Kidney (tissue), 14 donors: ENCODE data around the gene ZDHHC11. TPM values are rescaled to one million over a fixed set of nuclear protein-coding genes. Genes with fewer than 3 reads are reported as not detected.

Experiments
- DNase-seq, 5 donors: peaks; one replicate each; pipeline ENCODE4 v3.0.0-alpha.2; 2013 to 2020
- FAIRE-seq: peaks from 2 replicates; lab custom pipeline; 2012; peaks lifted over from hg19 to GRCh38; lab: Jason Lieb, UNC
- H3K27ac ChIP-seq, 2 donors: one replicate each; pipeline ENCODE4 v1.7.0; 2013; ENCODE audit warnings: low read depth in 2 of 2, low read length in 2 of 2, inconsistent platforms in 1 of 2
- H3K27me3 ChIP-seq: one replicate; pipeline ENCODE4 v1.7.1; 2013; ENCODE audit warnings: low read length, inconsistent platforms; ENCODE audit not compliant: control insufficient read depth, insufficient read depth
- H3K36me3 ChIP-seq, 3 donors: one replicate each; pipeline versions ENCODE4 v1.7.0 to v1.7.1; 2013; ENCODE audit warnings: low read length in 3 of 3, control low read depth in 1 of 3, inconsistent platforms in 1 of 3; ENCODE audit not compliant: insufficient read depth in 3 of 3, control insufficient read depth in 2 of 3
- H3K4me1 ChIP-seq, 3 donors: one replicate each; pipeline versions ENCODE4 v1.7.0 to v1.7.1; 2013; ENCODE audit warnings: low read length in 3 of 3, inconsistent platforms in 1 of 3, low read depth in 1 of 3; ENCODE audit not compliant: control insufficient read depth in 2 of 3, insufficient read depth in 2 of 3
- H3K4me3 ChIP-seq, 3 donors: one replicate each; pipeline versions ENCODE4 v1.7.0 to v1.8.1; 2013; ENCODE audit warnings: low read length in 3 of 3, control low read depth in 1 of 3, inconsistent platforms in 1 of 3
- H3K9ac ChIP-seq, 3 donors: one replicate each; pipeline versions ENCODE4 v1.7.0 to v1.7.1; 2013; ENCODE audit warnings: low read length in 3 of 3, control low read depth in 1 of 3, inconsistent platforms in 1 of 3
- H3K9me3 ChIP-seq, 3 donors: one replicate each; pipeline versions ENCODE4 v1.7.0 to v1.7.1; 2013; ENCODE audit warnings: low read length in 3 of 3, control low read depth in 1 of 3, inconsistent platforms in 1 of 3; ENCODE audit not compliant: control insufficient read depth in 2 of 3, insufficient read depth in 1 of 3
- intact Hi-C: fragments of 100-400 bp; cut with DNase I; formaldehyde crosslinking; loops from one replicate; pipeline ENCODE4 v1.11.1; 2022
- polyA plus RNA-seq: library from polyadenylated mRNA; stranded (reverse); fragments of 350-450 nt; fragmentation: Illumina TruSeq; extraction: RNeasy Lipid Tissue Mini Kit (QIAGEN cat#74804); gene quantifications from one replicate; pipeline ENCODE4 v1.2.3, GENCODE V29; 2014; ENCODE audit warnings: low read depth, low replicate concordance; ENCODE audit not compliant: insufficient read depth
- total RNA-seq: library from RNA; stranded (reverse); fragmentation: NEBNext Ultra II Directional; extraction: Animal tissue kit (Norgen Biotek cat#: 25700); gene quantifications from one replicate; pipeline ENCODE4 v1.2.1, GENCODE V29; 2021
- TF ChIP-seq, protein P1 (sequence below): IDR thresholded peaks from 3 replicates; pipeline ENCODE4 v1.5.1; 2012; ENCODE audit warnings: mild to moderate bottlenecking, moderate library complexity, borderline replicate concordance; ENCODE audit not compliant: insufficient read depth; ENCODE audit errors: extremely low read depth
- donor health status: control.
- donor health status: control.
- donor health status: control.
- donor health status: control.
- donor health status: control.
- donor health status: DM: yes; HTN: yes; CAD: no.
- donor health status: Normal renal cell carcinoma (clear cell type).

Gene ZDHHC11
- total and polyA plus RNA-seq, 2 donors from 2014 or later = 1.6 to 10.1 TPM

DNA sequence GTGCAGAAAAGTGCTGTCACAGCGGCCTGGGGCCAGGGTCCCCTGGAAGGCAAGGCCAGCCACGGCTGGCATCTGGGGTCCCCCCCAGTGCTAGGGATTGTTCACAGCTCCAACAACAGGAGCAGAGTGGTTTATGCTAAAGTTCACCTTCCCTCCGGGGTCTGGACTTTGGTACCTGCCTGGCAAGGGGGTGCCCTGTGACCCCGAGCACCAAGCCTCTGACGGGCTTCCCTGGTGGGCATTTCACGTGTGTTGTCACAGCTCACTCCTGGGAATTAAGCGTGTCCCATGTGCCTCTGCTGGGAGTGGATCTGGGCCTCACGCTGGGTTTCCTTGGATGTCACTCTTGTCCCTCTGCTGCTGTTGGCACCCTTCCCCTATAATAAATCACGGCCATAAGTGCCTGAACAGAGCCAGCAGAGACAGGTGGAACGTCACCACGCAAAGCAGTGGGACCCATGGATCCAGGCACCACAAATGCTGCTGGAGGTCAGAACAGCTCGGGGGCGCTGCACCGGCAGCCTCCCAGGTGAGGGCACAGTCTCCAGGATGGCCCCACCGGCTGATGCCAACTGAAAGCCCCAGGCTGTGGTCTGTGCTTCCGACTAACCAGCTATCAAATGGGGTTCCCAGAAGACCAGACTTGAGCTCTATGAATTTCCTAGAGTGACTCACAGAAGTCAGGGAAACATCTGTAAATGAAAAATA, 17.8 kb upstream of the ZDHHC11 start:
- no peak for FAIRE-seq
- DNase-seq = peak in 1 of 5 donors; percentile 53
- H3K36me3 ChIP-seq = peaks cover 6 to 57% (median 39%) of the 10 kb centered on the region in 3 donors

DNA sequence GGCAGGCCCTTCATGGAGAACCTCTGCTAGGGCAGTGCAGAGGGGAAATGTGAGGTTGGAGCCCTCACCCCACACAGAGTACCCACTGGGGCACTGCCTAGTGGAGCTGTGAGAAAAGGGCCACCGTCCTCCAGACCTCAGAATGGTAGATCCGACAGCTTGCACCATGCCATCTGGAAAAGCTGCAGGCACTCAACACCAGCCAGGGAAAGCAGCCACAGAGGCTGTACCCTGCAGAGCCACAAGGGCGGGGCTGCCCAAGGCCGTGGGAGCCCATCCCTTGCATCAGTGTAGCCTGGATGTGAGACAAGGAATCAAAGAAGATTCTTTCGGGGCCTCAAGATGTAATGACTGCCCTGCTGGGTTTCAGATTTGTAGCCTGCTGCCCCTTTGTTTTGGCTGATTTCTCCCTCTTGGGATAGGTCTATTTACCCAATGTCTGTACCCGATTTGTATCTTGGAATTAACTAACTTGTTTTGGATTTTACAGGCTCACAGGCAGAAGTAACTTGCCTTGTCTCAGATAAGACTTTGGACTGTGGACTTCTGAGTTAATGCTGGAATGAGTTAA, 16.6 kb upstream of the ZDHHC11 start:
- H3K4me3 ChIP-seq = no peak overlapping the region
- TF ChIP-seq, protein P1, sequence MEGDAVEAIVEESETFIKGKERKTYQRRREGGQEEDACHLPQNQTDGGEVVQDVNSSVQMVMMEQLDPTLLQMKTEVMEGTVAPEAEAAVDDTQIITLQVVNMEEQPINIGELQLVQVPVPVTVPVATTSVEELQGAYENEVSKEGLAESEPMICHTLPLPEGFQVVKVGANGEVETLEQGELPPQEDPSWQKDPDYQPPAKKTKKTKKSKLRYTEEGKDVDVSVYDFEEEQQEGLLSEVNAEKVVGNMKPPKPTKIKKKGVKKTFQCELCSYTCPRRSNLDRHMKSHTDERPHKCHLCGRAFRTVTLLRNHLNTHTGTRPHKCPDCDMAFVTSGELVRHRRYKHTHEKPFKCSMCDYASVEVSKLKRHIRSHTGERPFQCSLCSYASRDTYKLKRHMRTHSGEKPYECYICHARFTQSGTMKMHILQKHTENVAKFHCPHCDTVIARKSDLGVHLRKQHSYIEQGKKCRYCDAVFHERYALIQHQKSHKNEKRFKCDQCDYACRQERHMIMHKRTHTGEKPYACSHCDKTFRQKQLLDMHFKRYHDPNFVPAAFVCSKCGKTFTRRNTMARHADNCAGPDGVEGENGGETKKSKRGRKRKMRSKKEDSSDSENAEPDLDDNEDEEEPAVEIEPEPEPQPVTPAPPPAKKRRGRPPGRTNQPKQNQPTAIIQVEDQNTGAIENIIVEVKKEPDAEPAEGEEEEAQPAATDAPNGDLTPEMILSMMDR = no peak
- peak in 1 of 5 donors; percentile 32 for DNase-seq
- FAIRE-seq = no peak
- no peaks in the 10 kb centered on the region for H3K27me3 ChIP-seq
- H3K9me3 ChIP-seq = no peaks in the 10 kb centered on the region
- peak overlapping the region in 1 of 2 donors; percentile 57 for H3K27ac ChIP-seq
- intact Hi-C loops = no loop called here
- no peak overlapping the region for H3K9ac ChIP-seq
- H3K36me3 ChIP-seq = peaks cover 6 to 60% (median 39%) of the 10 kb centered on the region in 3 donors
- H3K4me1 ChIP-seq = peaks cover 0 to 12% (median 9%) of the 10 kb centered on the region in 3 donors

More for the DNA sequence above, 17.8 kb upstream of the ZDHHC11 start:
- TF ChIP-seq, protein P1 = no peak
- no peaks in the 10 kb centered on the region for H3K9me3 ChIP-seq
- peaks cover 0 to 12% (median 7%) of the 10 kb centered on the region in 3 donors for H3K4me1 ChIP-seq
- H3K4me3 ChIP-seq = no peak overlapping the region
- intact Hi-C loops = no loop called here
- H3K9ac ChIP-seq = no peak overlapping the region
- H3K27ac ChIP-seq = no peak overlapping the region
- H3K27me3 ChIP-seq = no peaks in the 10 kb centered on the region

DNA sequence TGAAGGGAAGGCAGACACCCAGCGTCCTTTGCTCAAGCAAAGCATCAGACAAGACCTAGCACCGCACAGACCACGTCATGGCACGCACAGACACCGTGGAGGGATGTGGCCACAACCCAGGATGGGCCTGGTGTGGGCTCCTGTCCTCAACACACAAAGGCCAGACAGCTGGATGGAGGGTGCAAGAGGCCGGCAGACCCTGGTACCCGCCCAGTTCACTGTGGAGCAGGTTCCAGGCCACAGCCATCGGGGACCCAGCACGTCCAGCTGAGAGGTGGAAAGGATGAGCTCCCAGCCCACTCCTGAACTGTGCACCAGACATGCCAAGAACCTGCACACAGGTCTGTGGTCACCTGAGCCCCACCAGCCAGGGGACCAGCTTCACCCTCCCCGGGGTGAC, 15.0 kb upstream of the ZDHHC11 start:
- intact Hi-C loops = no loop called here
- Histone ChIP-seq H3K27ac (no peak overlapping the region), H3K9ac (no peak overlapping the region), H3K9me3 (no peaks in the 10 kb centered on the region), H3K4me1 (peaks cover 0 to 12% (median 9%) of the 10 kb centered on the region in 3 donors), H3K27me3 (no peaks in the 10 kb centered on the region), H3K36me3 (peaks cover 6 to 46% (median 28%) of the 10 kb centered on the region in 3 donors), H3K4me3 (no peak overlapping the region)
- no peak for FAIRE-seq
- peak in 1 of 5 donors; percentile 53 for DNase-seq
- TF ChIP-seq, protein P1 = no peak
